Measurements from ENCODE around the gene RBFOX2. TPM values are rescaled to one million over a fixed set of nuclear protein-coding genes. Genes with fewer than 3 reads are reported as not detected.

The RBFOX2 gene
- total RNA-seq, 1 donor from 2014 or later, result 164 TPM

GRCh38 chr22:36012332-36012731, 16.3 kb downstream of the RBFOX2 start:
- no peaks in the 10 kb centered on the region for H3K36me3 Mint-ChIP-seq
- H3K4me3 Mint-ChIP-seq, result no peak overlapping the region
- no peaks in the 10 kb centered on the region for H3K27me3 Mint-ChIP-seq
- no peaks in the 10 kb centered on the region for H3K9me3 Mint-ChIP-seq
- DNase-seq (ENCODE audit: extremely low spot score, unreplicated experiment), result no peak
- H3K27ac Mint-ChIP-seq, result peak overlapping the region; percentile 27
- H3K4me1 Mint-ChIP-seq (ENCODE audit: unreplicated experiment), result peaks cover 79% of the 10 kb centered on the region
- TF ChIP-seq, protein P1, sequence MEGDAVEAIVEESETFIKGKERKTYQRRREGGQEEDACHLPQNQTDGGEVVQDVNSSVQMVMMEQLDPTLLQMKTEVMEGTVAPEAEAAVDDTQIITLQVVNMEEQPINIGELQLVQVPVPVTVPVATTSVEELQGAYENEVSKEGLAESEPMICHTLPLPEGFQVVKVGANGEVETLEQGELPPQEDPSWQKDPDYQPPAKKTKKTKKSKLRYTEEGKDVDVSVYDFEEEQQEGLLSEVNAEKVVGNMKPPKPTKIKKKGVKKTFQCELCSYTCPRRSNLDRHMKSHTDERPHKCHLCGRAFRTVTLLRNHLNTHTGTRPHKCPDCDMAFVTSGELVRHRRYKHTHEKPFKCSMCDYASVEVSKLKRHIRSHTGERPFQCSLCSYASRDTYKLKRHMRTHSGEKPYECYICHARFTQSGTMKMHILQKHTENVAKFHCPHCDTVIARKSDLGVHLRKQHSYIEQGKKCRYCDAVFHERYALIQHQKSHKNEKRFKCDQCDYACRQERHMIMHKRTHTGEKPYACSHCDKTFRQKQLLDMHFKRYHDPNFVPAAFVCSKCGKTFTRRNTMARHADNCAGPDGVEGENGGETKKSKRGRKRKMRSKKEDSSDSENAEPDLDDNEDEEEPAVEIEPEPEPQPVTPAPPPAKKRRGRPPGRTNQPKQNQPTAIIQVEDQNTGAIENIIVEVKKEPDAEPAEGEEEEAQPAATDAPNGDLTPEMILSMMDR (conservative IDR thresholded peaks at IDR 0.05), result no peak

DNA sequence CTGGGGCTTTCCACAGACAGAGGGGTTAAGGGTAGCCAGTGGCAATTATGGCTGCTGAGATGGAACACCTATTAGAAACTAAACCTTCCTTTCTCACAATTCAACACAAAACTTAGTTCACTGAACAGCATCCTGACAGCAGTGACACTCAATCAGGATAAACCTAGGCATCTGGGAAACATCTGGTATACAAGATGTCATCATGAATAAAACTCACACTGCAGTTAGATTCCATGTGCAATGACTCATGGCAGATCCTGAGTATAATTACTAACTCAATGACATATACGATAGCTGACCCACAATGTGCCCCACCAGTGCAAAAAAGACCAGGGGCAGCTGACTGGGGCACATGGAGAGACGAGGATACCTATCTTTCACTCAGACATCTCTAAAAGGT, 17.7 kb downstream of the RBFOX2 start:
- H3K4me1 Mint-ChIP-seq (ENCODE audit: unreplicated experiment), result peaks cover 76% of the 10 kb centered on the region
- no peaks in the 10 kb centered on the region for H3K36me3 Mint-ChIP-seq
- no peaks in the 10 kb centered on the region for H3K27me3 Mint-ChIP-seq
- DNase-seq (ENCODE audit: extremely low spot score, unreplicated experiment), result no peak
- H3K4me3 Mint-ChIP-seq, result peak overlapping the region; percentile 21
- TF ChIP-seq, protein P1 (conservative IDR thresholded peaks at IDR 0.05), result no peak
- no peaks in the 10 kb centered on the region for H3K9me3 Mint-ChIP-seq
- peak overlapping the region; percentile 3 for H3K27ac Mint-ChIP-seq

DNA sequence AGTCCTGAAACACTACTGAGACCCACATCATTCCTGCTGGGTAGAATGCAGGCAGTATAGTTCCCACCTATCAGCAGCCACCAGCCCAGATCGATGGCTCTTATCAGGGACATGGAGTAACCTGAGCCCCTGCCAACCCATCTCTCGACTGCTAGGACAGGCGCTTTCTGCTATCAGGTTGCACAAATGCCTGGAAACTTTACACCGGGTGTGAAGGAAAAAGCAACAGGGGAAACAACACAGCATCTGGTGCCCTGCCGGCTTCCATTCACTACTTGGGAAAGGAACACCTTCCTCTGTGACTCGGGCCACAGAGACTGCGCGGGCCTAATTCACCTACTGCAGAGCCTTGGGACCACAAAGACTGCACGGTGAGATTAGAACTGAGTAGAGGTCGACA, 18.5 kb downstream of the RBFOX2 start:
- Mint-ChIP-seq H3K27ac (no peak overlapping the region), H3K4me3 (peak overlapping the region; percentile 5), H3K9me3 (no peaks in the 10 kb centered on the region), H3K4me1 (ENCODE audit: unreplicated experiment) (peaks cover 70% of the 10 kb centered on the region), H3K27me3 (no peaks in the 10 kb centered on the region), H3K36me3 (peaks cover 1% of the 10 kb centered on the region)
- DNase-seq (ENCODE audit: extremely low spot score, unreplicated experiment), result no peak
- TF ChIP-seq, protein P1 (conservative IDR thresholded peaks at IDR 0.05), result no peak

GRCh38 chr22:36009085-36009484, 19.5 kb downstream of the RBFOX2 start:
- Mint-ChIP-seq H3K27me3 (no peaks in the 10 kb centered on the region), H3K4me1 (ENCODE audit: unreplicated experiment) (peaks cover 69% of the 10 kb centered on the region), H3K4me3 (no peak overlapping the region), H3K36me3 (peaks cover 8% of the 10 kb centered on the region), H3K9me3 (no peaks in the 10 kb centered on the region), H3K27ac (peak overlapping the region; percentile 40)
- TF ChIP-seq, protein P1 (conservative IDR thresholded peaks at IDR 0.05), result no peak
- DNase-seq (ENCODE audit: extremely low spot score, unreplicated experiment), result no peak

- no peak for DNase-seq (ENCODE audit: extremely low spot score, unreplicated experiment)
- H3K9me3 Mint-ChIP-seq, result no peaks in the 10 kb centered on the region
- peaks cover 71% of the 10 kb centered on the region for H3K4me1 Mint-ChIP-seq (ENCODE audit: unreplicated experiment)
- H3K4me3 Mint-ChIP-seq, result no peak overlapping the region
- peak overlapping the region; percentile 40 for H3K27ac Mint-ChIP-seq
- peaks cover 11% of the 10 kb centered on the region for H3K36me3 Mint-ChIP-seq
- H3K27me3 Mint-ChIP-seq, result no peaks in the 10 kb centered on the region
- TF ChIP-seq, protein P1 (conservative IDR thresholded peaks at IDR 0.05), result no peak
Observed at GRCh38 chr22:36008565-36008964, 20.1 kb downstream of the RBFOX2 start.

GRCh38 chr22:36008131-36008530, 20.5 kb downstream of the RBFOX2 start:
- TF ChIP-seq, protein P1 (conservative IDR thresholded peaks at IDR 0.05), result no peak

More at GRCh38 chr22:36008131-36008530, 20.5 kb downstream of the RBFOX2 start:
- H3K36me3 Mint-ChIP-seq, result peaks cover 11% of the 10 kb centered on the region
- no peaks in the 10 kb centered on the region for H3K27me3 Mint-ChIP-seq
- H3K9me3 Mint-ChIP-seq, result no peaks in the 10 kb centered on the region
- peaks cover 67% of the 10 kb centered on the region for H3K4me1 Mint-ChIP-seq (ENCODE audit: unreplicated experiment)
- no peak for DNase-seq (ENCODE audit: extremely low spot score, unreplicated experiment)
- H3K27ac Mint-ChIP-seq, result no peak overlapping the region
- no peak overlapping the region for H3K4me3 Mint-ChIP-seq
